Fibroblast of villous mesenchyme (primary cell): ENCODE results near the gene CCDC116. TPM values are rescaled to one million over a fixed set of nuclear protein-coding genes. Genes with fewer than 3 reads are reported as not detected.

ENCODE experiments used
- DNase-seq: peaks from one replicate; pipeline ENCODE4 v3.0.0-alpha.2; 2010; ENCODE audit warnings: low read depth
- H3K4me3 ChIP-seq: 2 replicates; pipeline ENCODE4 v1.5.1; 2011; ENCODE audit warnings: low read depth, mild to moderate bottlenecking, low read length
- CTCF ChIP-seq: IDR thresholded peaks from 2 replicates; pipeline ENCODE4 v1.5.1; 2012; ENCODE audit warnings: low read depth, mild to moderate bottlenecking, low read length; ENCODE audit not compliant: insufficient read depth
- total RNA-seq: library from RNA; depleted of rRNA; stranded (reverse); fragments of >200 nt; gene quantifications from 2 replicates; pipeline ENCODE4 v1.2.3, GENCODE V29; 2012

Gene CCDC116
- total RNA-seq, 1 donor, result 0.43 TPM

- no peak overlapping the region for H3K4me3 ChIP-seq
- no peak for DNase-seq
- no peak for TF ChIP-seq CTCF
Observed at GRCh38 chr22:21659864-21660525, 27.4 kb downstream of the CCDC116 start.

DNA sequence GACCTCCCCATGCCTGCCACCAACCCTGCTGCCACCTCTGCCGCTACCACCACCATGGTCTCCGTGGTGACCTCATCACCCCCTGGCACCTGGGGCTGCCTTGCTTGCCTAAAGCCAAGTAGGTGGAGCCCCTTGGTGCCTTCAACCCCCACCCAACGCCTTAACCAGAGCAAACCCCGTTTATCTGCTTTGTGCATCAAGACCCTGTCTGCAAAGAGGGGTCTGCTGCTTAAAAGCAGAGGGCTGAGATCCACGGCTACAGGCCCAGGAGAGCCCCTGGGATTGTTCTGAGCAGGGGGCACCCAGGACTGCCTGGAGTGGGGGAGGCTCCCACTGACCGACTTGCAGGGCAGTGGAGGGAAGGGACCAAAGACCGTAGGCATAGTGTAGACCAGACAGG is 28.3 kb downstream of the CCDC116 start:
- DNase-seq, result no peak
- H3K4me3 ChIP-seq, result no peak overlapping the region
- TF ChIP-seq CTCF, result no peak

DNA sequence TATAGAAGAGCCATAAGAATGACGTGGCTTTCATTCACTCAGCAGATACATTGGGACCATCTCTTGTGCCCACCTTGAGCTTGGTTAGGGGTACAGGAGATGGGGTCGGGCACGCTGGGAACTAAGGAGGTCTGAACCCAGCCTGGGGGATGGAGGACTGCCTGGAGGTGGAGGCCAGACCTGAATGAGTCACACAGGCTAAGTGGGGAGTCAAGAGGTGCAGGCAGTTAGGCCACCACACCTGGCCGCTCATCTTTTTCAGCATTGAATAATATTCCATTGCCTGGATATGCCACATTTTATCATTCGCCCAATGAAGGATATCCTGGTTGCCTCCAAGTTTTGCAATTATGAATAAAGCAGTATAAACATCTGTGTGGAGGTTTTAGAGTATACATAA is 29.4 kb downstream of the CCDC116 start:
- TF ChIP-seq CTCF, result no peak
- no peak for DNase-seq

GRCh38 chr22:21663738-21664137 is 31.2 kb downstream of the CCDC116 start:
- no peak for DNase-seq
- no peak for TF ChIP-seq CTCF
- H3K4me3 ChIP-seq, result no peak overlapping the region

More for the DNA sequence above, 29.4 kb downstream of the CCDC116 start:
- no peak overlapping the region for H3K4me3 ChIP-seq

DNA sequence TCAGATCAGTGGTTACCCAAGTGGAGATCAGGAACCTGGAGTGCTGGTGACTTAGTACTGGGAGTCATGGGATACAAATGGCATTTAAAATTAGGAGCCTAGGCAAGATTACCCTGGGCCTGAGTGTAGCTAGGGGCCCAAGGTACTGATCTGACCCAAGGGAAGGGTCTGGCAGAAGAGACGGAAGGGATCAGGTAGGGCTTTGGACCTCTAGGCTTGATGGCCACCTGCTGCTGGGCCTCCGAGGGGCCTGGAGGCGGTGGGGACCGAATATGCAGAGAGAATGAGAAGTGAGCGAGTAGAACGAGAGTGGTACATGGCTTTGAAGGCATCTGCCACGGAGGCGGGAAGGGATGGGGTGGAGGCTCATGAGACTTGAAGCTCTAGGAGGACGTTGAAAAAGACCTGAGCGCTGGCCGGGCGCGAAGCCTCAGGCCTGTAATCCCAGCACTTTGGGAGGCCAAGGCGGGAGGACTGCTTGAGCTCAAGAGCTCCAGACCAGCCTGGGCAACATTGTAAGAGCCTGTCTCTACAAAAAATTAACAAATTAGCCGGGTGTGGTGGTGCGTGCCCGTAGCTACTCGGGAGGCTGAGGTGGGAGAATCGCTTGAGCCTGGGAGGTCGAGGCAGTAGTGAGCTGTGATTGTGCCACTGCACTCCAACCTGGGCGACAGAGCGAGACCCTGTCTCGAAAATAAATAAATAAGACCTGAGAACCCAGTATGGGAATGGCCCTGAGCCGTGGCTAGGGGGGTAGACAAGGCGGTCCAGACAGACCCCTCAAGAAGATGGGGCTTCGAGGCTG is 32.7 kb downstream of the CCDC116 start:
- no peak for TF ChIP-seq CTCF
- DNase-seq, result no peak
- peak overlapping the region; percentile 71 for H3K4me3 ChIP-seq

DNA sequence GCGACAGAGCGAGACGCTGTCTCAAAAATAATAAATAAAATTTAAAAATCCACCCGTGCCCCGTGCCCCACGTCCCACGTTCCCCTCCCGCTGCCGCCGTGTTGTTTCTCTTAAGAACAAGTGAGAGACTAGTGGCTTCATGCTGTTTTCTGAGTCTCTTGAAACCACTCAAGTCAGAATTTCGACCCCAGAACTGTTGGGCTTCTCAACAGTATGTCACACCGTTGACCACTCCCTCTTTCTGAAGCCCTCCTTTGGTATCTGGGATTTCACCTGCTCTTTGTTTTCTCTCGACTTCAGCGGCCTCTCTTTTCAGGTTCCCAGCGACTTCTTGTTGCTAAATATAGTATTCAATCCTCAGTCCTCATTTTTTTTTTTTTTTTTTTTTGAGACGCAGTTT is 34.2 kb downstream of the CCDC116 start:
- DNase-seq, result no peak
- H3K4me3 ChIP-seq, result peak overlapping the region; percentile 71
- no peak for TF ChIP-seq CTCF
